SU-DHL-6 (cell line): ENCODE measurements around the gene CACUL1.

Experiments used
- CTCF ChIP-seq: fragments of 200-600 bp; sonication (generic); IDR thresholded peaks from one replicate; pipeline ENCODE4 v1.5.1; 2017; ENCODE audit warnings: antibody characterized with exemption, mild to moderate bottlenecking, low read length, moderate library complexity; ENCODE audit not compliant: insufficient read depth, poor library complexity, severe bottlenecking
- EZH2phosphoT487 ChIP-seq: fragments of 200-600 bp; sonication (generic), shearing (Covaris generic); conservative IDR thresholded peaks from 2 replicates; pipeline ENCODE4 v1.6.1; 2018; ENCODE audit warnings: mild to moderate bottlenecking, antibody characterized with exemption, low read length, moderate library complexity, mixed read lengths

GRCh38 chr10:118668228-118668952, 86.4 kb downstream of the CACUL1 start:
- TF ChIP-seq CTCF (no peak), EZH2phosphoT487 (no peak)
